Mesenchymal stem cell (in vitro differentiated cells and primary cell): ENCODE data around the gene CKMT2.
"Not testable (repeated sequence)": the region's sequence is repeated elsewhere in the genome, so short reads cannot be mapped to it uniquely, and the experiment has no call there.

Source experiments
- DNase-seq: peaks from one replicate; pipeline ENCODE4 v3.0.0-alpha.2; 2013
- H2AFZ ChIP-seq: one replicate; pipeline ENCODE4 v1.6.1; 2013; ENCODE audit warnings: low read depth, mild to moderate bottlenecking, control low read depth, inconsistent platforms, low read length, moderate library complexity
- H2AK5ac ChIP-seq: 2 replicates; pipeline ENCODE4 v1.6.1; 2013; ENCODE audit warnings: low read length, moderate library complexity, mild to moderate bottlenecking, inconsistent platforms; ENCODE audit not compliant: severe bottlenecking
- H2BK120ac ChIP-seq: one replicate; pipeline ENCODE4 v1.6.1; 2013; ENCODE audit warnings: low read depth, mild to moderate bottlenecking, inconsistent platforms, low read length, moderate library complexity
- H2BK12ac ChIP-seq, 2 experiments: one replicate each; pipeline ENCODE4 v1.6.1; 2013; ENCODE audit warnings: inconsistent platforms in 2 of 2, low read length in 2 of 2, mild to moderate bottlenecking in 2 of 2, moderate library complexity in 2 of 2, control low read depth in 1 of 2
- H2BK15ac ChIP-seq: one replicate; pipeline ENCODE4 v1.6.1; 2013; ENCODE audit warnings: mild to moderate bottlenecking, low read depth, inconsistent platforms; ENCODE audit not compliant: poor library complexity, severe bottlenecking
- H2BK5ac ChIP-seq: 2 replicates; pipeline ENCODE4 v1.6.1; 2013; ENCODE audit warnings: low read depth, mild to moderate bottlenecking, low read length, control low read depth, inconsistent platforms; ENCODE audit not compliant: poor library complexity, severe bottlenecking
- H3K14ac ChIP-seq, 2 experiments: one replicate each; pipeline ENCODE4 v1.6.1; 2013; ENCODE audit warnings: inconsistent platforms in 2 of 2, low read length in 2 of 2, control low read depth in 1 of 2, mild to moderate bottlenecking in 1 of 2, moderate library complexity in 1 of 2
- H3K18ac ChIP-seq, 2 experiments: one replicate each; pipeline ENCODE4 v1.6.1; 2013; ENCODE audit warnings: inconsistent platforms in 2 of 2, low read length in 2 of 2, control low read depth in 1 of 2, low read depth in 1 of 2, mild to moderate bottlenecking in 1 of 2
- H3K23ac ChIP-seq, 2 experiments: one replicate each; pipeline ENCODE4 v1.6.1; 2013; ENCODE audit warnings: inconsistent platforms in 2 of 2, low read length in 2 of 2, mild to moderate bottlenecking in 2 of 2, moderate library complexity in 2 of 2, control low read depth in 1 of 2
- H3K27ac ChIP-seq: 2 replicates; pipeline ENCODE4 v1.5.1; 2013; ENCODE audit warnings: mild to moderate bottlenecking, moderate library complexity, low read length, control low read depth, inconsistent platforms; ENCODE audit not compliant: poor library complexity, severe bottlenecking
- H3K27me3 ChIP-seq, 2 experiments: 2 replicates each; pipeline versions ENCODE4 v1.6.1 to v1.7.0; 2013; ENCODE audit warnings: low read length in 2 of 2, mild to moderate bottlenecking in 2 of 2, moderate library complexity in 2 of 2, control low read depth in 1 of 2, inconsistent platforms in 1 of 2; ENCODE audit not compliant: control insufficient read depth in 1 of 2, insufficient read depth in 1 of 2
- H3K36me3 ChIP-seq, 2 experiments: 2 replicates each; pipeline versions ENCODE4 v1.6.1 to v1.7.0; 2013; ENCODE audit warnings: low read length in 2 of 2, control low read depth in 1 of 2, inconsistent platforms in 1 of 2, low read depth in 1 of 2, mild to moderate bottlenecking in 1 of 2; ENCODE audit not compliant: insufficient read depth in 2 of 2, control insufficient read depth in 1 of 2
- H3K4ac ChIP-seq, 2 experiments: one replicate each; pipeline ENCODE4 v1.6.1; 2013; ENCODE audit warnings: inconsistent platforms in 2 of 2, low read length in 2 of 2, mild to moderate bottlenecking in 2 of 2, moderate library complexity in 2 of 2, control low read depth in 1 of 2, low read depth in 1 of 2
- H3K4me1 ChIP-seq: 2 replicates; pipeline ENCODE4 v1.6.1; 2013; ENCODE audit warnings: low read depth, low read length, control low read depth; ENCODE audit not compliant: control insufficient read depth, insufficient read depth
- H3K4me2 ChIP-seq: 2 replicates; pipeline ENCODE4 v1.6.1; 2013; ENCODE audit warnings: low read length, mild to moderate bottlenecking, inconsistent platforms; ENCODE audit not compliant: poor library complexity, severe bottlenecking
- H3K4me3 ChIP-seq, 2 experiments: 2 replicates each; pipeline versions ENCODE4 v1.5.1 to v1.7.0; 2013; ENCODE audit warnings: low read length in 2 of 2, mild to moderate bottlenecking in 2 of 2, control low read depth in 1 of 2, low read depth in 1 of 2; ENCODE audit not compliant: insufficient read depth in 1 of 2
- H3K79me1 ChIP-seq: replicated peaks from 2 replicates; pipeline ENCODE4 v1.6.1; 2013; ENCODE audit warnings: mild to moderate bottlenecking, control low read depth, low read length, inconsistent platforms; ENCODE audit not compliant: poor library complexity, severe bottlenecking
- H3K9ac ChIP-seq: 2 replicates; pipeline ENCODE4 v1.7.0; 2013; ENCODE audit warnings: mild to moderate bottlenecking, low read length, moderate library complexity
- H3K9me3 ChIP-seq: 2 replicates; pipeline ENCODE4 v1.7.0; 2013; ENCODE audit warnings: mild to moderate bottlenecking, low read length; ENCODE audit not compliant: control insufficient read depth
- H4K8ac ChIP-seq: one replicate; pipeline ENCODE4 v1.6.1; 2013; ENCODE audit warnings: inconsistent platforms, mild to moderate bottlenecking, low read length, moderate library complexity
- H4K91ac ChIP-seq: one replicate; pipeline ENCODE4 v1.6.1; 2013; ENCODE audit warnings: mild to moderate bottlenecking, low read length, inconsistent platforms
- WGBS: methylation state at CpG from one replicate; pipeline ENCODE4 v1.1.7; 2013; ENCODE audit warnings: mixed read lengths; 5-methylcytosine and 5-hydroxymethylcytosine counted together

CKMT2 gene

GRCh38 chr5:81288021-81288433 lies 54.9 kb downstream of the CKMT2 start:
- Histone ChIP-seq H4K8ac (no peak overlapping the region), H3K14ac (no peak overlapping the region), H2BK12ac (no peak overlapping the region), H2BK120ac (no peak overlapping the region), H3K4ac (no peak overlapping the region), H4K91ac (no peak overlapping the region), H3K4me1 (no peaks in the 10 kb centered on the region), H2BK15ac (no peak overlapping the region), H3K18ac (no peak overlapping the region), H2AFZ (no peak overlapping the region), H3K27ac (no peak overlapping the region), H2BK5ac (no peak overlapping the region), H3K4me3 (no peak overlapping the region), H3K4me2 (no peak overlapping the region), H3K9me3 (peaks cover under 1% of the 10 kb centered on the region), H2AK5ac (no peak overlapping the region), H3K23ac (no peak overlapping the region), H3K27me3 (no peaks in the 10 kb centered on the region), H3K36me3 (peaks cover 0 to 4% of the 10 kb centered on the region in 2 experiments), H3K79me1 (peaks cover 24% of the 10 kb centered on the region), H3K9ac (no peak overlapping the region)
- no peak for DNase-seq
- WGBS, result 100% methylated on average over 3 of the region's 4 CpGs

DNA sequence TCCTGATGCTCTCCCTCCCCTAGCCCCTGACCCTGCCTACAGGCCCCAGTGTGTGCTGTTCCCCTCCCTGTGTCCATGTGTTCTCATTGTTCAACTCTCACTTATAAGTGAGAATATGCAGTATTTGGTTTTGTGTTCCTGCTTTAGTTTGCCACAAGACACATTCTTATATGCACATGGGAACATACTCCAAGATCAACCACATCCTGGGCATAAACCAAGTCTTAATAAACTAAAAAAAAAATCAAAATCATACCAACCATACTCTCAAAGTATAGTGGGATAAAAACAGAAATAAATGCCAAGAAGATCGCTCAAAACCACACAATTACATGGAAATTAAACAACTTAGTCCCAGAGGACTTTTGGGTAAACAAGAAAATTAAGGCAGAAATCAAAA lies 57.0 kb downstream of the CKMT2 start:
- Histone ChIP-seq H3K14ac (no peak overlapping the region), H2AFZ (no peak overlapping the region), H2BK5ac (no peak overlapping the region), H4K8ac (no peak overlapping the region), H3K27me3 (no peaks in the 10 kb centered on the region), H3K79me1 (peaks cover 28% of the 10 kb centered on the region), H3K9me3 (peaks cover 7% of the 10 kb centered on the region), H3K36me3 (peaks cover 0 to 7% of the 10 kb centered on the region in 2 experiments), H3K4me1 (no peaks in the 10 kb centered on the region), H2AK5ac (no peak overlapping the region), H3K18ac (no peak overlapping the region), H3K27ac (no peak overlapping the region), H3K9ac (no peak overlapping the region), H2BK120ac (no peak overlapping the region), H3K4ac (no peak overlapping the region), H2BK15ac (no peak overlapping the region), H2BK12ac (no peak overlapping the region), H4K91ac (no peak overlapping the region), H3K4me2 (no peak overlapping the region), H3K23ac (no peak overlapping the region), H3K4me3 (no peak overlapping the region)
- WGBS, result no CpG with 5 or more reads among the region's 1 CpG
- DNase-seq, result no peak

- H2AK5ac ChIP-seq, result no peak overlapping the region
- H3K27ac ChIP-seq, result no peak overlapping the region
- H3K23ac ChIP-seq, result no peak overlapping the region
- no peak overlapping the region for H3K4me3 ChIP-seq
- H2BK120ac ChIP-seq, result no peak overlapping the region
- no peak overlapping the region for H2AFZ ChIP-seq
- H3K9me3 ChIP-seq, result peaks cover 7% of the 10 kb centered on the region
- no peaks in the 10 kb centered on the region for H3K4me1 ChIP-seq
- no peak overlapping the region for H3K18ac ChIP-seq
- H3K36me3 ChIP-seq, result peaks cover 0 to 3% of the 10 kb centered on the region in 2 experiments
- H2BK12ac ChIP-seq, result no peak overlapping the region
- peaks cover 22% of the 10 kb centered on the region for H3K79me1 ChIP-seq
- DNase-seq, result no peak
- H2BK15ac ChIP-seq, result no peak overlapping the region
- no peak overlapping the region for H4K8ac ChIP-seq
- H2BK5ac ChIP-seq, result no peak overlapping the region
- H3K9ac ChIP-seq, result no peak overlapping the region
- no peak overlapping the region for H3K4me2 ChIP-seq
- H3K4ac ChIP-seq, result no peak overlapping the region
- no peak overlapping the region for H3K14ac ChIP-seq
- 90% methylated on average over 2 of the region's 2 CpGs for WGBS
- no peak overlapping the region for H4K91ac ChIP-seq
- H3K27me3 ChIP-seq, result no peaks in the 10 kb centered on the region
Observed at GRCh38 chr5:81292130-81292529, 59.0 kb downstream of the CKMT2 start.

GRCh38 chr5:81294021-81294420 lies 60.9 kb downstream of the CKMT2 start:
- H2AK5ac ChIP-seq, H3K4ac ChIP-seq, H2BK5ac ChIP-seq, H3K27me3 ChIP-seq, H2BK12ac ChIP-seq, H4K91ac ChIP-seq, H2BK15ac ChIP-seq, H2AFZ ChIP-seq, H3K4me2 ChIP-seq, H3K27ac ChIP-seq, H2BK120ac ChIP-seq, H3K4me1 ChIP-seq, H4K8ac ChIP-seq, H3K9ac ChIP-seq, H3K4me3 ChIP-seq, H3K14ac ChIP-seq, DNase-seq, H3K18ac ChIP-seq, H3K23ac ChIP-seq, H3K9me3 ChIP-seq, H3K36me3 ChIP-seq: not testable (repeated sequence)
- peaks cover 23% of the 10 kb centered on the region for H3K79me1 ChIP-seq
- WGBS, result over 99% methylated on average over 5 of the region's 5 CpGs
